Measurements from ENCODE around the gene GLS.

GLS gene

GRCh38 chr2:190888449-190888848 lies 7.8 kb downstream of the GLS start:
- no peak for DNase-seq

- no peak for DNase-seq
Measured at GRCh38 chr2:190889175-190889943, 8.7 kb downstream of the GLS start.

- no peak for DNase-seq
Measured at GRCh38 chr2:190891372-190891771, 10.8 kb downstream of the GLS start.

GRCh38 chr2:190891889-190892288 lies 11.3 kb downstream of the GLS start:
- DNase-seq = no peak

GRCh38 chr2:190893157-190893556 lies 12.5 kb downstream of the GLS start:
- no peak for DNase-seq

GRCh38 chr2:190896477-190896876 lies 15.9 kb downstream of the GLS start:
- no peak for DNase-seq

GRCh38 chr2:190903693-190904450 lies 23.3 kb downstream of the GLS start:
- DNase-seq = no peak

GRCh38 chr2:190904640-190905261 lies 24.1 kb downstream of the GLS start:
- DNase-seq = no peak

GRCh38 chr2:190908532-190908931 lies 27.9 kb downstream of the GLS start:
- no peak for DNase-seq

GRCh38 chr2:190909680-190910079 lies 29.1 kb downstream of the GLS start:
- DNase-seq = no peak

GRCh38 chr2:190910341-190911136 lies 29.9 kb downstream of the GLS start:
- no peak for DNase-seq

- no peak for DNase-seq
Measured at GRCh38 chr2:190911813-190912212, 31.2 kb downstream of the GLS start.

- no peak for DNase-seq
Measured at GRCh38 chr2:190912726-190913125, 32.1 kb downstream of the GLS start.

- no peak for DNase-seq
Measured at GRCh38 chr2:190913725-190914124, 33.1 kb downstream of the GLS start.

GRCh38 chr2:190916829-190917228 lies 36.2 kb downstream of the GLS start:
- no peak for DNase-seq

GRCh38 chr2:190920085-190920484 lies 39.5 kb downstream of the GLS start:
- DNase-seq = no peak

GRCh38 chr2:190922376-190922775 lies 41.8 kb downstream of the GLS start:
- no peak for DNase-seq

GRCh38 chr2:190927301-190927700 lies 46.7 kb downstream of the GLS start:
- DNase-seq = no peak

- DNase-seq = no peak
Measured at GRCh38 chr2:190929919-190930318, 49.3 kb downstream of the GLS start.

GRCh38 chr2:190930411-190930810 lies 49.8 kb downstream of the GLS start:
- DNase-seq = no peak

GRCh38 chr2:190932514-190932913 lies 51.9 kb downstream of the GLS start:
- no peak for DNase-seq

GRCh38 chr2:190933361-190933760 lies 52.7 kb downstream of the GLS start:
- DNase-seq = no peak

- DNase-seq = no peak
Measured at GRCh38 chr2:190935054-190935453, 54.4 kb downstream of the GLS start.

Data from right forelimb (tissue), 1 donor.